Prostate gland (tissue), 2 donors: Measurements from ENCODE around the gene LARGE1. TPM values are rescaled to one million over a fixed set of nuclear protein-coding genes. Genes with fewer than 3 reads are reported as not detected.

Experiments
- DNase-seq: peaks from one replicate; pipeline ENCODE4 v3.0.0-alpha.2; 2019; ENCODE audit warnings: low spot score
- H3K27ac ChIP-seq, 2 donors: fragments of 200-600 bp; sonication (generic); 2 replicates each; pipeline ENCODE4 v1.5.1; 2017 to 2019
- H3K27me3 ChIP-seq: fragments of 200-600 bp; sonication (generic); replicated peaks from 2 replicates; pipeline ENCODE4 v1.5.1; 2019; ENCODE audit not compliant: insufficient read depth
- H3K36me3 ChIP-seq, 2 donors: fragments of 200-600 bp; sonication (generic); 1 replicate in 1 of 2; 2 replicates in 1 of 2; pipeline versions ENCODE4 v1.5.1 to v1.8.1; 2017 to 2019
- H3K4me1 ChIP-seq: fragments of 200-600 bp; sonication (generic); replicated peaks from 2 replicates; pipeline ENCODE4 v1.5.1; 2019
- H3K4me3 ChIP-seq, 2 donors: fragments of 200-600 bp; sonication (generic); 2 replicates each; pipeline ENCODE4 v1.5.1; 2017 to 2019
- H3K9me3 ChIP-seq: fragments of 200-600 bp; sonication (generic); 2 replicates; pipeline ENCODE4 v1.5.1; 2017
- CTCF ChIP-seq, 4 experiments: fragments of 200-600 bp in 2 of 4; fragments of 450-650 bp in 2 of 4; sonication (generic) in 2 of 4; IDR thresholded peaks; 1 replicate in 3 of 4; 2 replicates in 1 of 4; pipeline ENCODE4 v1.5.1; 2016 to 2019; ENCODE audit warnings: antibody characterized with exemption in 4 of 4, mild to moderate bottlenecking in 2 of 4, moderate library complexity in 2 of 4
- POLR2A ChIP-seq: fragments of 450-650 bp; IDR thresholded peaks from one replicate; pipeline ENCODE4 v1.6.1; 2016; ENCODE audit warnings: antibody characterized with exemption, mild to moderate bottlenecking
- POLR2AphosphoS5 ChIP-seq: sonication (generic); formaldehyde crosslinking; IDR thresholded peaks from one replicate; pipeline ENCODE4 v1.6.1; 2017; ENCODE audit warnings: antibody characterized with exemption
- WGBS: methylation state at CpG from one replicate; pipeline ENCODE4 v1.1.5; 2018; 5-methylcytosine and 5-hydroxymethylcytosine counted together
- intact Hi-C: fragments of 100-400 bp; cut with DNase I; formaldehyde crosslinking; loops from one replicate; pipeline ENCODE4 v1.14.2; 2022
- total RNA-seq, 2 donors: library from RNA; depleted of rRNA; stranded (reverse); fragments of >200 nt; gene quantifications; one replicate each; pipeline ENCODE4 v1.1.0, GENCODE V29; 2016

Gene LARGE1
- total RNA-seq, 2 donors from 2014 or later, result 18.6 to 37.4 TPM

DNA sequence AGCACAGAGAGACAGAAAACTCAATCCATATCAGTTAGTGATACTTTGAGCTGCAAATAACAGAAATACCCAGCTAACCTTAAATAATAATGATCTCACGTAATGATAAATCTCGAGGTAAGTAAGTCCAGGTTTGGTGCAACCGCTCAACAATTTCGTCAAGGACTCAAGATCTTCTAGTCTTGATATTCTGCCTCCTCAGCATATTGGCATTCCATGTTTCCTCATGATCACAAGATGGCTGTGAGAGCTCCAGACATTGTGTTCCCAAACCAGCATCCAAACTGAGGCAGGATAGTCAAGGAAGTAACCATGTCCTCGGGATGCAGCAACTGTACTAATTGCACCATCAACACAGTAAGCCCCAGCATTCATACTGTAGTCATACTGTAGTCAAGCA is 7.5 kb upstream of the LARGE1 start:
- H3K9me3 ChIP-seq, result no peaks in the 10 kb centered on the region
- H3K27ac ChIP-seq, result no peak overlapping the region
- no peak overlapping the region for H3K4me3 ChIP-seq
- DNase-seq, result no peak
- no peaks in the 10 kb centered on the region for H3K36me3 ChIP-seq
- TF ChIP-seq CTCF (IDR thresholded peaks at IDR 0.05) (no peak), POLR2AphosphoS5 (no peak), POLR2A (no peak)
- no peaks in the 10 kb centered on the region for H3K27me3 ChIP-seq
- no peaks in the 10 kb centered on the region for H3K4me1 ChIP-seq
- 90% methylated on average over 5 of the region's 5 CpGs for WGBS
- intact Hi-C loops, result loop anchor here (5.0 to 10.0 kb wide), 2 partner anchors 180 to 623 kb away; no protein-coding TSS in a partner anchor

DNA sequence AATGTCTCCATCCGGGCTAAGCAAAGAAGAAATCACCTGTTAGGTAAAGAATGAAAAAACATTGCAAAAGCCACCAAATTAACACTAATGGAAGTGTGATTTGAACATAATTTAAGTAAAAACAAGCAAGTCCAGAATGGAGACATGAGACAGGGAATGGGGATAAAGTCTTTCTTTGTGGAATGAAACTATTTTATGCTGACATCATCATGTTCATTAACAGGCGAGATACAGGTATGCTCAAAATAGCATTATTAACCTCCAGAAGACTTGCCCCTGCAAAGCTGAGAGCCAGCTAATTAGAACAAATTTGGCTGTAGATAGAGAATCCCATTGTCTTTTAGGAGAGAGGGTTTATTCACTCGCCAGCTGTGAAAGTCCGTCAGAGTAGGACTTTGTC is 4.9 kb upstream of the LARGE1 start:
- no peaks in the 10 kb centered on the region for H3K9me3 ChIP-seq
- 68% methylated on average over 4 of the region's 4 CpGs for WGBS
- H3K36me3 ChIP-seq, result no peaks in the 10 kb centered on the region
- H3K27ac ChIP-seq, result no peak overlapping the region
- no peaks in the 10 kb centered on the region for H3K27me3 ChIP-seq
- no peak for TF ChIP-seq POLR2AphosphoS5
- DNase-seq, result no peak
- H3K4me1 ChIP-seq, result no peaks in the 10 kb centered on the region
- no peak overlapping the region for H3K4me3 ChIP-seq
- intact Hi-C loops, result loop anchor here (5.0 to 10.0 kb wide), 2 partner anchors 182 to 620 kb away; no protein-coding TSS in a partner anchor

DNA sequence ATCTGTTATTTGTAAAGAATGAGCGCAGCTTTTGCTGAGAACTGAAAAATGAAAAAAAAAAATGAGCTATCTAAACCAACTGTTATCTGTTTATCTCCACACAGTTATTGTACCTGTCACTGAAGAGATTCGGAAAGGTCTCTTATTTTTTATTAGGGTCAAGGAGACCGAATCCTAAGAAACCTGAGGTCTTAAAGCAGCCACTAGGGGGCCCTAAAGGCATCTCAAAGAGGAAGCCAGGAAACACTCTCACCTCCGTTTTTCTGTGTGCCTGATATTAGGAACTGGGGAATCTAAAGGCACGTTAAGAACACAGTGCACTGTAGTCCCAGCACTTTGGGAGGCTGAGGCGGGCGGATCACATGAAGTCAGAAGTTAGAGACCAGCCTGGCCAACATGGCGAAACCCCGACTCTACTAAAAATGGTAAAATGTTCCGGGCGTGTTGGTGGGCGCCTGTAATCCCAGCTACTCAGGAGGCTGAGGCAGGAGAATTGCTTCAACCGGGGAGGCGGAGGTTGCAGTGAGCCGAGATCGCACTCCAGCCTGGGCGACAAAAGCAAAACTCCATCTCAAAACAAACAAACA is 3.5 kb upstream of the LARGE1 start:
- Histone ChIP-seq H3K4me1 (no peaks in the 10 kb centered on the region), H3K4me3 (no peak overlapping the region), H3K27ac (no peak overlapping the region), H3K36me3 (no peaks in the 10 kb centered on the region), H3K9me3 (no peaks in the 10 kb centered on the region), H3K27me3 (no peaks in the 10 kb centered on the region)
- intact Hi-C loops, result loop anchor here (5.0 to 10.0 kb wide), 2 partner anchors 266 to 619 kb away; no protein-coding TSS in a partner anchor
- TF ChIP-seq CTCF (IDR thresholded peaks at IDR 0.05) (peak; percentile 67 to 83 (median 76)), POLR2AphosphoS5 (peak; percentile 43), POLR2A (no peak)
- WGBS, result 44% methylated on average over 17 of the region's 17 CpGs
- peak; percentile 74 for DNase-seq

- 2% methylated on average over 5 of the region's 5 CpGs for WGBS
- no peak for DNase-seq
- H3K4me3 ChIP-seq, result peak overlapping the region; percentile 53 to 73
- no peaks in the 10 kb centered on the region for H3K36me3 ChIP-seq
- H3K4me1 ChIP-seq, result no peaks in the 10 kb centered on the region
- H3K27ac ChIP-seq, result peak overlapping the region; percentile 72 to 76
- H3K9me3 ChIP-seq, result no peaks in the 10 kb centered on the region
- intact Hi-C loops, result loop anchor here (5.0 to 10.0 kb wide), 2 partner anchors 266 to 618 kb away; no protein-coding TSS in a partner anchor
- TF ChIP-seq POLR2A, result no peak
- TF ChIP-seq POLR2AphosphoS5, result no peak
- no peak for TF ChIP-seq CTCF (IDR thresholded peaks at IDR 0.05)
- H3K27me3 ChIP-seq, result no peaks in the 10 kb centered on the region
These were observed 2.8 kb upstream of the LARGE1 start for GRCh38 chr22:33923033-33923432.

GRCh38 chr22:33922349-33922681 is 2.0 kb upstream of the LARGE1 start:
- peak overlapping the region; percentile 53 to 73 for H3K4me3 ChIP-seq
- no peaks in the 10 kb centered on the region for H3K4me1 ChIP-seq
- H3K27ac ChIP-seq, result peak overlapping the region; percentile 72 to 76
- no peaks in the 10 kb centered on the region for H3K27me3 ChIP-seq
- intact Hi-C loops, result loop anchor here (5.0 to 10.0 kb wide), 2 partner anchors 265 to 618 kb away; no protein-coding TSS in a partner anchor
- H3K9me3 ChIP-seq, result no peaks in the 10 kb centered on the region
- no peaks in the 10 kb centered on the region for H3K36me3 ChIP-seq
- DNase-seq, result peak; percentile 30
- under 1% methylated on average over 23 of the region's 23 CpGs for WGBS
- TF ChIP-seq POLR2A (no peak), CTCF (IDR thresholded peaks at IDR 0.05) (no peak), POLR2AphosphoS5 (no peak)
